Glutamatergic neuron (in vitro differentiated cells): ENCODE measurements around the gene ALKBH4. TPM values are rescaled to one million over a fixed set of nuclear protein-coding genes. Genes with fewer than 3 reads are reported as not detected.
"Not testable (repeated sequence)": the region's sequence is repeated elsewhere in the genome, so short reads cannot be mapped to it uniquely, and the experiment has no call there.

ENCODE experiments used
- DNase-seq: peaks from one replicate; pipeline ENCODE4 v3.0.0; 2022
- H3K27ac Mint-ChIP-seq: one replicate; pipeline ENCODE4 v1.8.0; 2020; ENCODE audit warnings: mild to moderate bottlenecking, mixed read lengths, inconsistent platforms; ENCODE audit not compliant: unreplicated experiment
- H3K27me3 Mint-ChIP-seq: one replicate; pipeline ENCODE4 v1.8.0; 2020; ENCODE audit warnings: mild to moderate bottlenecking, moderate library complexity, mixed read lengths, inconsistent platforms; ENCODE audit not compliant: unreplicated experiment
- H3K36me3 Mint-ChIP-seq: one replicate; pipeline ENCODE4 v1.8.0; 2020; ENCODE audit warnings: mild to moderate bottlenecking, mixed read lengths, inconsistent platforms; ENCODE audit not compliant: unreplicated experiment
- H3K4me1 Mint-ChIP-seq: one replicate; pipeline ENCODE4 v1.8.0; 2020; ENCODE audit warnings: mild to moderate bottlenecking, low read depth, mixed read lengths, inconsistent platforms; ENCODE audit not compliant: unreplicated experiment
- H3K4me3 Mint-ChIP-seq: one replicate; pipeline ENCODE4 v1.8.0; 2020; ENCODE audit warnings: mild to moderate bottlenecking, mixed read lengths, inconsistent platforms; ENCODE audit not compliant: unreplicated experiment
- H3K9me3 Mint-ChIP-seq: one replicate; pipeline ENCODE4 v1.8.0; 2020; ENCODE audit warnings: mild to moderate bottlenecking, moderate library complexity, mixed read lengths, inconsistent platforms; ENCODE audit not compliant: unreplicated experiment
- total RNA-seq: library from RNA; stranded (reverse); fragmentation: NEBNext Ultra II Directional; extraction: Animal tissue kit (Norgen Biotek cat#: 25700); gene quantifications from one replicate; pipeline ENCODE4 v1.2.1, GENCODE V29; 2021; ENCODE audit not compliant: unreplicated experiment
- TF ChIP-seq, protein P1 (sequence below): fragments of 200-600 bp; sonication (generic); IDR thresholded peaks from one replicate; pipeline ENCODE4 v1.5.0; 2021; ENCODE audit not compliant: partially characterized antibody, unreplicated experiment

The ALKBH4 gene
- total RNA-seq, 1 donor from 2014 or later: 9.8 TPM

DNA sequence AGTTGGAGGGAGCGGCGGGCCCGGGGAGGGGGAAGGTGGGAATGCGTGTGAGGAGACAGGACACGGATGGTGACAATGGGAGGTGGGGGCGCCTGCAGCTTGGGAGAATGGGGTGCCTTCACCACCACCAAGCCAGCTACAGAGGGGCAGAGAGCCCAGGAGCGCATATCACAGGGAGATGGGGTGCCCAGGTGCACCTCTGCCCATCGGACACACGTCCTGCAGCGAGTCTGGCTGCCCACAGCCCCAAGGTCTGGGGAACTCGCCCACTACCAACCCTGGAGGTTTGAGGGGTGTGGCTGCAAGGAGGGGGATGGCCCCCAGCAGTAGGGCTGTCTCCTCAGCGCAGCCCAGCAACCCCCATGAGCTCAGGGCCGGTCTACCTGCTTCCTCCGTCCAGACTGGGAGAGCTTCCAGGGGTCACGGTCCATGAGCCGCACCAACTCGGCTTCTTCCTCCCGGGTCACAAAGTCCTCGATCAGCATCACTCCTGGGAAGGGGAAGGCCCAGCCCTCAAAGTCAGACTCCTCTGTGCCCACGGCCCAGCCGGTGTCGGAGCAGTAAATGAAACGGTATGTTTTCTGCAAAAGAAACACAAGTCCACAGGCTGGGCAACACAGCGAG is 5.3 kb downstream of the ALKBH4 start:
- Mint-ChIP-seq H3K4me1 (peaks cover 8% of the 10 kb centered on the region), H3K27me3 (peaks cover 4% of the 10 kb centered on the region), H3K36me3 (no peaks in the 10 kb centered on the region)

GRCh38 chr7:102457352-102457924 is 7.2 kb downstream of the ALKBH4 start:
- H3K27ac Mint-ChIP-seq: no peak overlapping the region
- H3K4me3 Mint-ChIP-seq: no peak overlapping the region
- H3K27me3 Mint-ChIP-seq: no peaks in the 10 kb centered on the region
- no peaks in the 10 kb centered on the region for H3K36me3 Mint-ChIP-seq
- TF ChIP-seq, protein P1, sequence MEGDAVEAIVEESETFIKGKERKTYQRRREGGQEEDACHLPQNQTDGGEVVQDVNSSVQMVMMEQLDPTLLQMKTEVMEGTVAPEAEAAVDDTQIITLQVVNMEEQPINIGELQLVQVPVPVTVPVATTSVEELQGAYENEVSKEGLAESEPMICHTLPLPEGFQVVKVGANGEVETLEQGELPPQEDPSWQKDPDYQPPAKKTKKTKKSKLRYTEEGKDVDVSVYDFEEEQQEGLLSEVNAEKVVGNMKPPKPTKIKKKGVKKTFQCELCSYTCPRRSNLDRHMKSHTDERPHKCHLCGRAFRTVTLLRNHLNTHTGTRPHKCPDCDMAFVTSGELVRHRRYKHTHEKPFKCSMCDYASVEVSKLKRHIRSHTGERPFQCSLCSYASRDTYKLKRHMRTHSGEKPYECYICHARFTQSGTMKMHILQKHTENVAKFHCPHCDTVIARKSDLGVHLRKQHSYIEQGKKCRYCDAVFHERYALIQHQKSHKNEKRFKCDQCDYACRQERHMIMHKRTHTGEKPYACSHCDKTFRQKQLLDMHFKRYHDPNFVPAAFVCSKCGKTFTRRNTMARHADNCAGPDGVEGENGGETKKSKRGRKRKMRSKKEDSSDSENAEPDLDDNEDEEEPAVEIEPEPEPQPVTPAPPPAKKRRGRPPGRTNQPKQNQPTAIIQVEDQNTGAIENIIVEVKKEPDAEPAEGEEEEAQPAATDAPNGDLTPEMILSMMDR: no peak
- peaks cover 3% of the 10 kb centered on the region for H3K4me1 Mint-ChIP-seq
- DNase-seq: no peak
- no peaks in the 10 kb centered on the region for H3K9me3 Mint-ChIP-seq

More for the DNA sequence above, 5.3 kb downstream of the ALKBH4 start:
- H3K4me3 Mint-ChIP-seq: no peak overlapping the region
- peaks cover 4% of the 10 kb centered on the region for H3K9me3 Mint-ChIP-seq
- TF ChIP-seq, protein P1: no peak
- H3K27ac Mint-ChIP-seq: no peak overlapping the region
- no peak for DNase-seq

GRCh38 chr7:102456327-102456726 is 8.3 kb downstream of the ALKBH4 start:
- no peaks in the 10 kb centered on the region for H3K27me3 Mint-ChIP-seq
- no peak for DNase-seq
- H3K36me3 Mint-ChIP-seq: no peaks in the 10 kb centered on the region
- no peaks in the 10 kb centered on the region for H3K9me3 Mint-ChIP-seq
- H3K4me1 Mint-ChIP-seq: no peaks in the 10 kb centered on the region
- no peak overlapping the region for H3K4me3 Mint-ChIP-seq
- TF ChIP-seq, protein P1: no peak
- H3K27ac Mint-ChIP-seq: no peak overlapping the region

DNA sequence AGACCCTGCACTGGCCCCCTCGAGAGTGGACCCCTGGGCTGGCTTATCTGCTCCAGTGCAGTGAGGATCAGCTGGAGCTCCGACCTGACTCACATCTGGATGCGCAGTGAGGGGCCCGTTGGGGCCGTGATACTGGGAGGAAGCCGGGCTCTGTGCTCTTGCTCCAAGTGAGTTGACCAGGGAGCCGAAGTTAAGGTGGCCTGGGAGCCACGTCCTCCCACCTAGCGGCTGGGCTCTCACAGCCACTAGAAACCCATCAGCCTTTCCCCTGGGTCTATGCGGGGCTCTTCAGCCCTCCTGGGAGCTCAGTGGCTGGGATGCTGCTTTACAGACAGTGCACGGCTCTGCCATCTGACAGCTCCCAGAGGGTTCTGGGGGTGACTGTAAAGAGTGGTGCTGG is 9.1 kb downstream of the ALKBH4 start:
- H3K4me1 Mint-ChIP-seq: no peaks in the 10 kb centered on the region
- TF ChIP-seq, protein P1: no peak
- no peak overlapping the region for H3K27ac Mint-ChIP-seq
- H3K27me3 Mint-ChIP-seq: no peaks in the 10 kb centered on the region
- no peaks in the 10 kb centered on the region for H3K36me3 Mint-ChIP-seq
- no peak for DNase-seq
- H3K4me3 Mint-ChIP-seq: no peak overlapping the region
- no peaks in the 10 kb centered on the region for H3K9me3 Mint-ChIP-seq

DNA sequence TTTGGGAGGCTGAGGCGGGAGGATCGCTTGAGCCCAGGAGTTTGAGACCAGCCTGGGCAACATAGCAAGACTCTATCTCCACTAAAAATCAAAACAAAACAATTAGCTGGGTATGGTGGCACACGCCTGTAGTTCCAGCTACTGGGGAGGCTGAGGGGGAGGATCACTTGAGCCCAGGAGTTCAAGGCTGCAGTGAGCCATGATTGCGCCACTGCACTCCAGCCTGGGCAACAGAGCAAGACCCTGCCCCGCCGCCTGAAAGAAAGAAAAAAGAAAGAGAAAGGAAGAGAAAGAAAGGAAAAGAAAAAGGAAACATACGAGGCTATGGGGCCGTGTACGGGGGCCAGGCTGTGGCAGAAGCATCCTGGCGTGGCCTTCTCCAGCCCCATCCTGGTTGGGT is 9.7 kb downstream of the ALKBH4 start:
- not testable (repeated sequence) for H3K9me3 Mint-ChIP-seq, H3K36me3 Mint-ChIP-seq, H3K27me3 Mint-ChIP-seq, H3K27ac Mint-ChIP-seq, DNase-seq, H3K4me3 Mint-ChIP-seq, H3K4me1 Mint-ChIP-seq
